Ovary (tissue), 9 donors: ENCODE measurements around the gene GSN. TPM values are rescaled to one million over a fixed set of nuclear protein-coding genes. Genes with fewer than 3 reads are reported as not detected.

Experiments used
- DNase-seq, 5 donors: peaks; one replicate each; pipeline ENCODE4 v3.0.0-alpha.2; 2019 to 2020
- H3K27ac ChIP-seq, 2 donors: fragments of 200-600 bp; one replicate each; pipeline versions ENCODE4 v1.5.1 to v1.8.0; 2019 to 2022
- H3K27me3 ChIP-seq: fragments of 200-600 bp; one replicate; pipeline ENCODE4 v1.8.0; 2022
- H3K36me3 ChIP-seq: fragments of 200-600 bp; sonication (generic); one replicate; pipeline ENCODE4 v1.5.1; 2019
- H3K4me1 ChIP-seq: one replicate; pipeline ENCODE4 v1.8.1; 2013; ENCODE audit warnings: mild to moderate bottlenecking, moderate library complexity; ENCODE audit not compliant: insufficient read depth
- H3K4me3 ChIP-seq: fragments of 200-600 bp; sonication (generic); one replicate; pipeline ENCODE4 v1.5.1; 2017
- H3K9me3 ChIP-seq, 2 donors: fragments of 200-600 bp in 1 of 2; sonication (generic) in 1 of 2; one replicate each; pipeline versions ENCODE4 v1.5.1 to v1.8.1; 2013 to 2019; ENCODE audit warnings: mild to moderate bottlenecking in 1 of 2, moderate library complexity in 1 of 2
- CTCF ChIP-seq, 3 donors: fragments of 450-650 bp in 2 of 3; fragments of 200-600 bp in 1 of 3; IDR thresholded peaks; one replicate each; pipeline versions ENCODE4 v1.5.1 to v1.8.0; 2016 to 2022; ENCODE audit warnings: antibody characterized with exemption in 3 of 3, mild to moderate bottlenecking in 1 of 3
- EP300 ChIP-seq: sonication (generic); formaldehyde crosslinking; IDR thresholded peaks from one replicate; pipeline ENCODE4 v1.6.1; 2017; ENCODE audit warnings: antibody characterized with exemption
- POLR2A ChIP-seq: fragments of 450-650 bp; IDR thresholded peaks from one replicate; pipeline ENCODE4 v1.6.1; 2017; ENCODE audit warnings: antibody characterized with exemption, mild to moderate bottlenecking, moderate library complexity
- WGBS, 3 donors: extraction: QIAGEN DNeasy Blood & Tissue Kit in 1 of 3; methylation state at CpG; one replicate each; pipeline versions ENCODE4 v1.1.5 to v1.1.7; 2013 to 2017; 5-methylcytosine and 5-hydroxymethylcytosine counted together
- intact Hi-C, 4 donors: fragments of 100-400 bp; cut with DNase I; formaldehyde crosslinking; loops; one replicate each; pipeline versions ENCODE4 v1.11.0 to v1.15.1; 2022 to 2023
- polyA plus RNA-seq, 2 donors: library from polyadenylated mRNA; stranded (reverse); fragments of 200-250 nt in 1 of 2; fragments of 350-450 nt in 1 of 2; fragmentation: Illumina TruSeq in 1 of 2; extraction: RNeasy Lipid Tissue Mini Kit (QIAGEN cat#74804) in 1 of 2; gene quantifications; one replicate each; pipeline ENCODE4 v1.2.3, GENCODE V29; 2013 to 2014
- total RNA-seq, 7 donors: library from RNA; depleted of rRNA in 2 of 7; stranded (reverse); fragments of >200 nt in 2 of 7; fragmentation: NEBNext Ultra II Directional in 3 of 7; extraction: Animal tissue kit (Norgen Biotek cat#: 25700) in 3 of 7; gene quantifications; one replicate each; pipeline versions ENCODE4 v1.1.0 to v1.2.4, GENCODE V29; 2016 to 2023
- donor health status: DM: no; HTN: no; CAD: no; lungs with moderate emphysema.
- donor health status: DM: no; HTN: no; CAD: no.
- donor health status: Bipolar disorder and iron deficiency.
- donor health status: DM: yes; HTN: yes; CAD: no.
- donor health status: DM: no; HTN: no; CAD: no.
- donor health status: DM: yes; HTN: yes; CAD: no.

GSN gene
- total and polyA plus RNA-seq, 9 donors = 188 to 706 (median 370) TPM

GRCh38 chr9:121369595-121370265 lies 101.8 kb downstream of the GSN start, which contains the start of gene STOM:
Gene STOM, minus strand, starts transcription at chr9:121370250. Its CDS starts 63 bp downstream, at chr9:121370187.
- Histone ChIP-seq H3K9me3 (no peaks in the 10 kb centered on the region), H3K27me3 (no peaks in the 10 kb centered on the region)

GRCh38 chr9:121371495-121372061 lies 103.6 kb downstream of the GSN start:
- WGBS, 3 donors = 37 to 50% (median 47%) methylated on average over 4 of the region's 4 CpGs
- Histone ChIP-seq H3K27ac (peak overlapping the region; percentile 91 to 94), H3K9me3 (no peaks in the 10 kb centered on the region), H3K4me3 (no peak overlapping the region), H3K4me1 (peaks cover 18% of the 10 kb centered on the region), H3K27me3 (no peaks in the 10 kb centered on the region), H3K36me3 (no peaks in the 10 kb centered on the region)
- intact Hi-C loops = loop anchor here in 3 of 4 donors (2.0 to 10.0 kb wide), 4 partner anchors 47 to 99 kb away; no protein-coding TSS in a partner anchor
- no peak for DNase-seq
- TF ChIP-seq EP300 (no peak), POLR2A (no peak), CTCF (IDR thresholded peaks at IDR 0.05) (no peak)

More at GRCh38 chr9:121369595-121370265, 101.8 kb downstream of the GSN start, which contains the start of gene STOM:
- TF ChIP-seq POLR2A (peak; percentile 99), EP300 (no peak)
- Histone ChIP-seq H3K36me3 (no peaks in the 10 kb centered on the region), H3K27ac (peak within 1 kb of the TSS; percentile 91 to 94), H3K4me3 (peak within 1 kb of the TSS; percentile 54), H3K4me1 (peaks cover 18% of the 10 kb centered on the region)
- intact Hi-C loops = loop anchor here in 3 of 4 donors (2.0 to 10.0 kb wide), 5 partner anchors 45 to 97 kb away; no protein-coding TSS in a partner anchor
- DNase-seq = peak; percentile 85 to 95 (median 91)
- 0 to 1% (median 0%) methylated on average over 28 to 52 of the region's 52 CpGs for WGBS, 3 donors

GRCh38 chr9:121372239-121373010 lies 104.5 kb downstream of the GSN start:
- TF ChIP-seq POLR2A (no peak), EP300 (no peak), CTCF (IDR thresholded peaks at IDR 0.05) (no peak)
- 62 to 65% (median 63%) methylated on average over 6 of the region's 6 CpGs for WGBS, 3 donors
- intact Hi-C loops = loop anchor here in 2 of 4 donors (5.0 to 10.0 kb wide), 3 partner anchors 48 to 100 kb away; no protein-coding TSS in a partner anchor
- peaks cover 18% of the 10 kb centered on the region for H3K4me1 ChIP-seq
- no peaks in the 10 kb centered on the region for H3K36me3 ChIP-seq
- H3K27ac ChIP-seq = peak overlapping the region in 1 of 2 donors; percentile 91
- H3K4me3 ChIP-seq = no peak overlapping the region
- no peak for DNase-seq
- no peaks in the 10 kb centered on the region for H3K9me3 ChIP-seq
- no peaks in the 10 kb centered on the region for H3K27me3 ChIP-seq

GRCh38 chr9:121373011-121373729 lies 105.2 kb downstream of the GSN start:
- TF ChIP-seq CTCF (IDR thresholded peaks at IDR 0.05) (no peak), POLR2A (no peak), EP300 (no peak)
- peak overlapping the region in 1 of 2 donors; percentile 91 for H3K27ac ChIP-seq
- intact Hi-C loops = loop anchor here in 2 of 4 donors (5.0 to 10.0 kb wide), 3 partner anchors 48 to 101 kb away; no protein-coding TSS in a partner anchor
- no peak overlapping the region for H3K4me3 ChIP-seq
- H3K36me3 ChIP-seq = no peaks in the 10 kb centered on the region
- peak in 2 of 5 donors; percentile 38 to 55 for DNase-seq
- H3K4me1 ChIP-seq = peaks cover 17% of the 10 kb centered on the region
- 8 to 9% (median 8%) methylated on average over 5 of the region's 5 CpGs for WGBS, 3 donors
- no peaks in the 10 kb centered on the region for H3K9me3 ChIP-seq
- H3K27me3 ChIP-seq = no peaks in the 10 kb centered on the region
